ENCODE measurements around the gene PAX4. TPM values are rescaled to one million over a fixed set of nuclear protein-coding genes. Genes with fewer than 3 reads are reported as not detected.

PAX4 gene
- total and polyA plus RNA-seq, 2 experiments from 2014 or later = not detected

- TF ChIP-seq, protein P1, sequence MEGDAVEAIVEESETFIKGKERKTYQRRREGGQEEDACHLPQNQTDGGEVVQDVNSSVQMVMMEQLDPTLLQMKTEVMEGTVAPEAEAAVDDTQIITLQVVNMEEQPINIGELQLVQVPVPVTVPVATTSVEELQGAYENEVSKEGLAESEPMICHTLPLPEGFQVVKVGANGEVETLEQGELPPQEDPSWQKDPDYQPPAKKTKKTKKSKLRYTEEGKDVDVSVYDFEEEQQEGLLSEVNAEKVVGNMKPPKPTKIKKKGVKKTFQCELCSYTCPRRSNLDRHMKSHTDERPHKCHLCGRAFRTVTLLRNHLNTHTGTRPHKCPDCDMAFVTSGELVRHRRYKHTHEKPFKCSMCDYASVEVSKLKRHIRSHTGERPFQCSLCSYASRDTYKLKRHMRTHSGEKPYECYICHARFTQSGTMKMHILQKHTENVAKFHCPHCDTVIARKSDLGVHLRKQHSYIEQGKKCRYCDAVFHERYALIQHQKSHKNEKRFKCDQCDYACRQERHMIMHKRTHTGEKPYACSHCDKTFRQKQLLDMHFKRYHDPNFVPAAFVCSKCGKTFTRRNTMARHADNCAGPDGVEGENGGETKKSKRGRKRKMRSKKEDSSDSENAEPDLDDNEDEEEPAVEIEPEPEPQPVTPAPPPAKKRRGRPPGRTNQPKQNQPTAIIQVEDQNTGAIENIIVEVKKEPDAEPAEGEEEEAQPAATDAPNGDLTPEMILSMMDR (IDR thresholded peaks at IDR 0.05; ENCODE audit: low read depth, low read length) = no peak
Observed at GRCh38 chr7:127612263-127612662, 5.7 kb downstream of the PAX4 start.

GRCh38 chr7:127609297-127609696 lies 8.6 kb downstream of the PAX4 start:
- Histone ChIP-seq H3K27me3 (peaks cover 2% of the 10 kb centered on the region), H3K9me3 (ENCODE audit: low read depth) (no peaks in the 10 kb centered on the region), H3K36me3 (no peaks in the 10 kb centered on the region), H3K4me1 (ENCODE audit: low read depth) (no peaks in the 10 kb centered on the region), H3K4me3 (no peak overlapping the region), H3K27ac (no peak overlapping the region)
- TF ChIP-seq, protein P1 (IDR thresholded peaks at IDR 0.05; ENCODE audit: low read depth, low read length) = no peak
- no peak for DNase-seq (ENCODE audit: low read depth in 1 of 2, low spot score in 1 of 2)

More at GRCh38 chr7:127612263-127612662, 5.7 kb downstream of the PAX4 start:
- Histone ChIP-seq H3K4me3 (no peak overlapping the region), H3K4me1 (ENCODE audit: low read depth) (no peaks in the 10 kb centered on the region), H3K9me3 (ENCODE audit: low read depth) (no peaks in the 10 kb centered on the region), H3K27me3 (peaks cover 30% of the 10 kb centered on the region), H3K27ac (no peak overlapping the region), H3K36me3 (no peaks in the 10 kb centered on the region)
- DNase-seq (ENCODE audit: low read depth in 1 of 2, low spot score in 1 of 2) = no peak

DNA sequence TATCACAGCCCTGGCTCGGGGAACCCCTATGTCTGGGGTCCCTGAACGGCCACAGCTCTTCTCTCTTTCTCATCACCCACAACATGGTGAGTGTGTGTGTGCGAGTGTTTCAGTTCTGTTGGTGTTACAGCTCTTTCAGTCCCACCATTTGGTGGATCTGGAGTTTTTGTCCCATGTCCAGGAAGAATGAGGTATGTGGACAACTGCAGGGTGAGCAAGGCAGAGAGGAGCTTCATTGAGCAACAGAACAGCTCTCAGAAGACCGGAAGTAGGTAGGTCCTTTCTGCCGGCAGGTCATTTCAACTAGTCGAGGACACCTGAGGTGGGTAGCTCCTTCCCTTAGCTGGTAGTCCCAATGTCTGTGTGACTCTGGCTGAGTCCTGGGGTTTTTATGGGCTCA lies 9.5 kb downstream of the PAX4 start:
- no peak overlapping the region for H3K4me3 ChIP-seq
- no peak for DNase-seq (ENCODE audit: low read depth in 1 of 2, low spot score in 1 of 2)
- no peaks in the 10 kb centered on the region for H3K27me3 ChIP-seq
- TF ChIP-seq, protein P1 (IDR thresholded peaks at IDR 0.05; ENCODE audit: low read depth, low read length) = no peak
- no peaks in the 10 kb centered on the region for H3K4me1 ChIP-seq (ENCODE audit: low read depth)
- no peaks in the 10 kb centered on the region for H3K36me3 ChIP-seq
- no peaks in the 10 kb centered on the region for H3K9me3 ChIP-seq (ENCODE audit: low read depth)
- H3K27ac ChIP-seq = no peak overlapping the region

DNA sequence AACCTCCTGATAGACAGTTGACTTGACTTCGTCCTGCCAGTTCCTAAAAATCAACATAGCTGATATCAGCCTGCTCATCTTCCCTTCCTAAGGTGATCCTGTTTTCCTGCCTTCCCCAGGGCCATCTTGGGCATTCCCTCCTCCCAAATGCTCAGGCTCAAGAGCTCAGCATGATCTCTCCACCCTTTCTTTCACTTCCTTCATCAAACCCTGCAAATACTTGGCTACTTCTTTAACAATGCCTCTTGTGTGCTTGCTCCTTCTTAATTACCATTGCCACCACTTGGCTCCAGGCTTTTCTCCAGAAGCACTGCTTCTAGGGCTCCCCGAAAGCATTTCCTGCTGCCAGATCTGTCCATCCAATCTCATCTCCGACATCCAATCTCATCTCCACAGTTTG lies 17.1 kb downstream of the PAX4 start:
- Histone ChIP-seq H3K4me1 (ENCODE audit: low read depth) (no peaks in the 10 kb centered on the region), H3K36me3 (no peaks in the 10 kb centered on the region), H3K27ac (no peak overlapping the region), H3K4me3 (no peak overlapping the region), H3K9me3 (ENCODE audit: low read depth) (no peaks in the 10 kb centered on the region), H3K27me3 (no peaks in the 10 kb centered on the region)
- DNase-seq (ENCODE audit: low read depth in 1 of 2, low spot score in 1 of 2) = no peak
- TF ChIP-seq, protein P1 (IDR thresholded peaks at IDR 0.05; ENCODE audit: low read depth, low read length) = no peak

- TF ChIP-seq, protein P1 (IDR thresholded peaks at IDR 0.05; ENCODE audit: low read depth, low read length) = peak; percentile 47
- DNase-seq (ENCODE audit: low read depth in 1 of 2, low spot score in 1 of 2) = peak in 1 of 2 donors; percentile 26
- H3K4me3 ChIP-seq = no peak overlapping the region
- no peaks in the 10 kb centered on the region for H3K36me3 ChIP-seq
- H3K27ac ChIP-seq = no peak overlapping the region
- no peaks in the 10 kb centered on the region for H3K4me1 ChIP-seq (ENCODE audit: low read depth)
- H3K9me3 ChIP-seq (ENCODE audit: low read depth) = no peaks in the 10 kb centered on the region
- no peaks in the 10 kb centered on the region for H3K27me3 ChIP-seq
Observed at GRCh38 chr7:127598318-127598717, 19.6 kb downstream of the PAX4 start.

- TF ChIP-seq, protein P1 (IDR thresholded peaks at IDR 0.05; ENCODE audit: low read depth, low read length) = no peak
- Histone ChIP-seq H3K27me3 (no peaks in the 10 kb centered on the region), H3K9me3 (ENCODE audit: low read depth) (no peaks in the 10 kb centered on the region), H3K4me1 (ENCODE audit: low read depth) (no peaks in the 10 kb centered on the region), H3K4me3 (no peak overlapping the region), H3K36me3 (peaks cover 2% of the 10 kb centered on the region), H3K27ac (no peak overlapping the region)
- DNase-seq (ENCODE audit: low read depth in 1 of 2, low spot score in 1 of 2) = no peak
Observed at GRCh38 chr7:127595737-127596136, 22.2 kb downstream of the PAX4 start.

All from cardiac muscle cell (in vitro differentiated cells and primary cell).